ENCODE results near the gene DYNLT3.

DYNLT3 gene

DNA sequence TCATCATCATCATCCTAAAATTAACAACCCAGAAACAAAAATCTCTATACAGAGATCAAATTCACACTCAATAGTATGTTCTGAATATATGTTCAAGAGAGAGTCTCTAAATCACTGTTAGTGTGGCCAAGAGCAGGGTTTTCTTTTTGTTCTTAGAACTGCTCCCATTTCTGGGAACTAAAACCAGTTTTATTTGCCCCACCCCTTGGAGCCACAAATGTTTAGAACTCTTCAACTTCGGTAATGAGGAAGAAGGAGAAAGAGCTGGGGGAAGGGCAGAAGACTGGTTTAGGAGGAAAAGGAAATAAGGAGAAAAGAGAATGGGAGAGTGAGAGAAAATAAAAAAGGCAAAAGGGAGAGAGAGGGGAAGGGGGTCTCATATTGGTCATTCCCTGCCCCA lies 35.3 kb downstream of the DYNLT3 start:
- TF ChIP-seq, protein P1, sequence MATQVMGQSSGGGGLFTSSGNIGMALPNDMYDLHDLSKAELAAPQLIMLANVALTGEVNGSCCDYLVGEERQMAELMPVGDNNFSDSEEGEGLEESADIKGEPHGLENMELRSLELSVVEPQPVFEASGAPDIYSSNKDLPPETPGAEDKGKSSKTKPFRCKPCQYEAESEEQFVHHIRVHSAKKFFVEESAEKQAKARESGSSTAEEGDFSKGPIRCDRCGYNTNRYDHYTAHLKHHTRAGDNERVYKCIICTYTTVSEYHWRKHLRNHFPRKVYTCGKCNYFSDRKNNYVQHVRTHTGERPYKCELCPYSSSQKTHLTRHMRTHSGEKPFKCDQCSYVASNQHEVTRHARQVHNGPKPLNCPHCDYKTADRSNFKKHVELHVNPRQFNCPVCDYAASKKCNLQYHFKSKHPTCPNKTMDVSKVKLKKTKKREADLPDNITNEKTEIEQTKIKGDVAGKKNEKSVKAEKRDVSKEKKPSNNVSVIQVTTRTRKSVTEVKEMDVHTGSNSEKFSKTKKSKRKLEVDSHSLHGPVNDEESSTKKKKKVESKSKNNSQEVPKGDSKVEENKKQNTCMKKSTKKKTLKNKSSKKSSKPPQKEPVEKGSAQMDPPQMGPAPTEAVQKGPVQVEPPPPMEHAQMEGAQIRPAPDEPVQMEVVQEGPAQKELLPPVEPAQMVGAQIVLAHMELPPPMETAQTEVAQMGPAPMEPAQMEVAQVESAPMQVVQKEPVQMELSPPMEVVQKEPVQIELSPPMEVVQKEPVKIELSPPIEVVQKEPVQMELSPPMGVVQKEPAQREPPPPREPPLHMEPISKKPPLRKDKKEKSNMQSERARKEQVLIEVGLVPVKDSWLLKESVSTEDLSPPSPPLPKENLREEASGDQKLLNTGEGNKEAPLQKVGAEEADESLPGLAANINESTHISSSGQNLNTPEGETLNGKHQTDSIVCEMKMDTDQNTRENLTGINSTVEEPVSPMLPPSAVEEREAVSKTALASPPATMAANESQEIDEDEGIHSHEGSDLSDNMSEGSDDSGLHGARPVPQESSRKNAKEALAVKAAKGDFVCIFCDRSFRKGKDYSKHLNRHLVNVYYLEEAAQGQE (IDR thresholded peaks at IDR 0.05; ENCODE audit: insufficient replicate concordance, low read depth) = no peak
- TF ChIP-seq SPI1 (IDR thresholded peaks at IDR 0.05; ENCODE audit: borderline replicate concordance, low read depth) (no peak), GABPA (IDR thresholded peaks at IDR 0.05; ENCODE audit: low read depth) (no peak), POLR2AphosphoS5 (IDR thresholded peaks at IDR 0.05; ENCODE audit: low read depth) (no peak)
- TF ChIP-seq, protein P2, sequence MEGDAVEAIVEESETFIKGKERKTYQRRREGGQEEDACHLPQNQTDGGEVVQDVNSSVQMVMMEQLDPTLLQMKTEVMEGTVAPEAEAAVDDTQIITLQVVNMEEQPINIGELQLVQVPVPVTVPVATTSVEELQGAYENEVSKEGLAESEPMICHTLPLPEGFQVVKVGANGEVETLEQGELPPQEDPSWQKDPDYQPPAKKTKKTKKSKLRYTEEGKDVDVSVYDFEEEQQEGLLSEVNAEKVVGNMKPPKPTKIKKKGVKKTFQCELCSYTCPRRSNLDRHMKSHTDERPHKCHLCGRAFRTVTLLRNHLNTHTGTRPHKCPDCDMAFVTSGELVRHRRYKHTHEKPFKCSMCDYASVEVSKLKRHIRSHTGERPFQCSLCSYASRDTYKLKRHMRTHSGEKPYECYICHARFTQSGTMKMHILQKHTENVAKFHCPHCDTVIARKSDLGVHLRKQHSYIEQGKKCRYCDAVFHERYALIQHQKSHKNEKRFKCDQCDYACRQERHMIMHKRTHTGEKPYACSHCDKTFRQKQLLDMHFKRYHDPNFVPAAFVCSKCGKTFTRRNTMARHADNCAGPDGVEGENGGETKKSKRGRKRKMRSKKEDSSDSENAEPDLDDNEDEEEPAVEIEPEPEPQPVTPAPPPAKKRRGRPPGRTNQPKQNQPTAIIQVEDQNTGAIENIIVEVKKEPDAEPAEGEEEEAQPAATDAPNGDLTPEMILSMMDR (IDR thresholded peaks at IDR 0.05; ENCODE audit: insufficient read depth, low read length) = no peak
- Histone ChIP-seq H3K27ac (replicated peaks) (no peak overlapping the region), H3K27me3 (ENCODE audit: insufficient read depth, poor library complexity, severe bottlenecking) (no peaks in the 10 kb centered on the region), H3K4me3 (replicated peaks; ENCODE audit: insufficient read depth, low read length) (no peak overlapping the region)
- peak in 1 of 2 experiments; percentile 13 for DNase-seq (ENCODE audit: low read depth in 1 of 2, low spot score in 1 of 2)

DNA sequence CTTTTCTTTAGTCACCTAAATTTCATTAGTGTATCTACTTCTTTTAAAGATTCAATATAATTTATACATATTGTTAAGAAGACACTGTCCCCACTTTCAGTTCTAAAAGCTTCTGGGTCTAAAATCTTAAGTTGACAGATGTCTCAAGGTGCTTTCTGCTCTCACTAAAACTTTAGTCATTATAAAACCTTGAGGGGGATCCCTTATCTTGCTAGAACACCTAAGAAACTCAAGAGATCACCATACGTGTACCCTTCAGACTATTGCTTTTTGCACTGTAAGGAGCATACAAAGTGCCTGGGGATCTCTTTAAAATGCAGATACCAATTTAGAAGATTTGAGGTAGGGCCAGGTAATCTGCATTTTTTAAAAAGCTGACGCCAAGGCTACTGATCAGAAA lies 37.4 kb downstream of the DYNLT3 start:
- TF ChIP-seq POLR2AphosphoS5 (IDR thresholded peaks at IDR 0.05; ENCODE audit: low read depth) = no peak
- no peak for TF ChIP-seq SPI1 (IDR thresholded peaks at IDR 0.05; ENCODE audit: borderline replicate concordance, low read depth)
- TF ChIP-seq, protein P1 (IDR thresholded peaks at IDR 0.05; ENCODE audit: insufficient replicate concordance, low read depth) = no peak
- TF ChIP-seq, protein P2 (IDR thresholded peaks at IDR 0.05; ENCODE audit: insufficient read depth, low read length) = no peak
- no peak for TF ChIP-seq GABPA (IDR thresholded peaks at IDR 0.05; ENCODE audit: low read depth)
- DNase-seq (ENCODE audit: low read depth in 1 of 2, low spot score in 1 of 2) = no peak
- Histone ChIP-seq H3K27ac (replicated peaks) (no peak overlapping the region), H3K4me3 (replicated peaks; ENCODE audit: insufficient read depth, low read length) (no peak overlapping the region), H3K27me3 (ENCODE audit: insufficient read depth, poor library complexity, severe bottlenecking) (no peaks in the 10 kb centered on the region)

DNA sequence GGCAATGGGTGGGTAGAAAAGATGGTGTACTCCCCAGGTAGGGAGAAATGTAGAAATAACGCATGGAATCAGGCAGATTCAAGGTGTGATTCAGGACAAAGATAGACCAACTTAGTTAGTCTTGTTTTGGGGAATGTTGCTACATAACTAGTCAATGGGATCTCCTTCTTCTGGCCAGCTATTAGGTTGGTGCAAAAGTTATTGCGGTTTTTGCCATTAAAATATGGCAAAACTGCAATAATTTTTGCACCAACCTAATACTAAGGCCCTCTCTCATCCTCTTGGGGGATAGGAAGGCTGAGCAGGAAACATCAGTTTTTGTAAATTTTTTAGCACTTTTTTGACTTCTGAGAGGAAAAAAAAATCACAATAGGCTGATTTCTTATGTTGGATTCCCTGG lies 44.3 kb downstream of the DYNLT3 start:
- H3K4me3 ChIP-seq (replicated peaks; ENCODE audit: insufficient read depth, low read length) = no peak overlapping the region
- H3K27ac ChIP-seq (replicated peaks) = peak overlapping the region; percentile 24; the same call in 1 of the 2 replicates
- no peak for DNase-seq (ENCODE audit: low read depth in 1 of 2, low spot score in 1 of 2)
- TF ChIP-seq GABPA (IDR thresholded peaks at IDR 0.05; ENCODE audit: low read depth) = no peak
- TF ChIP-seq, protein P1 (IDR thresholded peaks at IDR 0.05; ENCODE audit: insufficient replicate concordance, low read depth) = no peak
- no peak for TF ChIP-seq POLR2AphosphoS5 (IDR thresholded peaks at IDR 0.05; ENCODE audit: low read depth)
- no peak for TF ChIP-seq SPI1 (IDR thresholded peaks at IDR 0.05; ENCODE audit: borderline replicate concordance, low read depth)
- TF ChIP-seq, protein P2 (IDR thresholded peaks at IDR 0.05; ENCODE audit: insufficient read depth, low read length) = no peak
- H3K27me3 ChIP-seq (ENCODE audit: insufficient read depth, poor library complexity, severe bottlenecking) = no peaks in the 10 kb centered on the region
